Suppressor macrophage treated with lipopolysaccharide for 1 hour (primary cell): ENCODE data around the gene DEFB129.
"Not testable (repeated sequence)": the region's sequence is repeated elsewhere in the genome, so short reads cannot be mapped to it uniquely, and the experiment has no call there.

ENCODE experiments used
- DNase-seq, 3 donors: peaks; one replicate each; pipeline ENCODE4 v3.0.0-alpha.2; 2020 to 2022

The DEFB129 gene

GRCh38 chr20:226958-227357 lies at the start of gene DEFB129:
Gene DEFB129, plus strand, starts transcription at chr20:227258. Its CDS starts 31 bp downstream, at chr20:227289.
- no peak for DNase-seq

GRCh38 chr20:184288-184687 lies 42.8 kb upstream of the DEFB129 start:
- DNase-seq = no peak

GRCh38 chr20:187733-188132 lies 39.3 kb upstream of the DEFB129 start:
- no peak for DNase-seq

GRCh38 chr20:189611-190010 lies 37.4 kb upstream of the DEFB129 start, which contains the start of gene DEFB128:
Gene DEFB128, minus strand, starts transcription at chr20:189711. Its CDS starts 88 bp downstream, at chr20:189623.
- DNase-seq = no peak

- DNase-seq = no peak
These were observed 28.8 kb upstream of the DEFB129 start for GRCh38 chr20:198225-198624.

GRCh38 chr20:199996-200395 lies 27.1 kb upstream of the DEFB129 start:
- no peak for DNase-seq

GRCh38 chr20:203630-204029 lies 23.4 kb upstream of the DEFB129 start:
- not testable (repeated sequence) for DNase-seq

- DNase-seq = peak; percentile 56 to 81 (median 74)
These were observed 18.0 kb upstream of the DEFB129 start for GRCh38 chr20:208942-209566.

GRCh38 chr20:210809-211502 lies 16.1 kb upstream of the DEFB129 start:
- DNase-seq = no peak

- no peak for DNase-seq
These were observed 12.7 kb upstream of the DEFB129 start for GRCh38 chr20:214383-214782.

GRCh38 chr20:215796-216195 lies 11.3 kb upstream of the DEFB129 start:
- no peak for DNase-seq

GRCh38 chr20:217266-217665 lies 9.8 kb upstream of the DEFB129 start:
- no peak for DNase-seq

GRCh38 chr20:219290-220115 lies 7.6 kb upstream of the DEFB129 start:
- DNase-seq = peak in 1 of 3 donors; percentile 8

- DNase-seq = no peak
These were observed 5.7 kb upstream of the DEFB129 start for GRCh38 chr20:221258-221830.

- DNase-seq = not testable (repeated sequence)
These were observed 1.2 kb upstream of the DEFB129 start for GRCh38 chr20:225879-226278.

GRCh38 chr20:227439-228105 lies 514 bp downstream of the DEFB129 start:
- peak; percentile 41 to 58 (median 49) for DNase-seq

GRCh38 chr20:235891-236290 lies 8.8 kb downstream of the DEFB129 start:
- peak in 1 of 3 donors; percentile 25 for DNase-seq

- peak; percentile 92 to 94 (median 93) for DNase-seq
These were observed 10.4 kb downstream of the DEFB129 start for GRCh38 chr20:237489-237888.

GRCh38 chr20:237929-238328 lies 10.9 kb downstream of the DEFB129 start:
- DNase-seq = peak; percentile 63 to 91 (median 87)

GRCh38 chr20:242905-243304 lies 15.8 kb downstream of the DEFB129 start:
- DNase-seq = peak in 1 of 3 donors; percentile 36

GRCh38 chr20:251354-251753 lies 24.3 kb downstream of the DEFB129 start:
- DNase-seq = no peak

GRCh38 chr20:252801-253200 lies 25.7 kb downstream of the DEFB129 start:
- DNase-seq = no peak

- not testable (repeated sequence) for DNase-seq
These were observed 26.4 kb downstream of the DEFB129 start for GRCh38 chr20:253447-253846.
